ENCODE data around the gene UNC45B. TPM values are rescaled to one million over a fixed set of nuclear protein-coding genes. Genes with fewer than 3 reads are reported as not detected.

Gene UNC45B
- total RNA-seq, 1 experiment from 2014 or later: 0.22 TPM

DNA sequence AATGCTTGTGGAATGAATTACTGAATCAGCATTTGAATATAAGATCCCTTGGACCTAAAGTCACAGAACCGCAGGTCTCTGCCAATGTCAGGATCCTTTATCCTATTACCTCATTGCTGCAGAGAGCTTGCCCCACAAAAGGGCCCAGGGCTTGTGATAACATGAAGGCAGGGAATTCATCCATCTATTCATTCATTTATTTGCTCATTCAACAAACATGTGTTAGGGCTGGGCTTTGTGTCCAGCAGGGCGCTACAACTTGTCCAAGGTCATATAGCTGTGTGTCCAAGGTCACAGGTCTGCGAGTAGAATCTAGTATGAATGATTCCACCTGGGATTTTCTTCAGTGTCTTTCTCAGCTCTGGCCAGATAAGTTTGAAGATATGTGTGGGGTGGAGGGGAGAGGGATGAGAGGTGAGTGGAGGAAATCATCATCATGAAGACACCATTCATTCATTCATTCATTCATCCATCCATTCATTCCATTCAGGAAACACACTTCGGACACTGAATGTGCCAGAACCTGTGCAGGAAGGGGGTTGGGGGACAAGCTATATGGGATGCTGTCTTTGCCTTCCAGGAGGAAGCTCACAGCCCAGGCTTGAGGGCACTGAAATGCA lies 1.3 kb upstream of the UNC45B start:
- Histone ChIP-seq H3K4me2 (ENCODE audit: insufficient read depth, insufficient read length, low read length) (no peak overlapping the region), H4K8ac (replicated peaks; ENCODE audit: insufficient read length, low read depth, low read length) (no peak overlapping the region), H3K18ac (ENCODE audit: insufficient read length, low read depth, low read length) (no peak overlapping the region), H2BK5ac (ENCODE audit: insufficient read length, low read length) (no peak overlapping the region), H4K91ac (ENCODE audit: insufficient read length, low read depth, low read length) (no peak overlapping the region), H4K20me1 (ENCODE audit: control insufficient read depth, insufficient read depth, insufficient read length) (no peaks in the 10 kb centered on the region), H3K27me3 (ENCODE audit: insufficient read depth, low read length) (no peaks in the 10 kb centered on the region), H2BK12ac (ENCODE audit: insufficient read length, low read depth, low read length) (no peak overlapping the region), H3T11ph (ENCODE audit: low read length) (no peak overlapping the region), H2BK15ac (ENCODE audit: low read depth, low read length) (no peak overlapping the region), H3K27ac (ENCODE audit: insufficient read length, low read depth, low read length) (no peak overlapping the region), H3K79me1 (ENCODE audit: insufficient read depth, low read depth, low read length, poor library complexity, severe bottlenecking) (no peaks in the 10 kb centered on the region), H2BK120ac (ENCODE audit: low read depth, low read length, poor library complexity, severe bottlenecking) (no peak overlapping the region), H2AFZ (ENCODE audit: low read length) (no peak overlapping the region), H3K9me3 (ENCODE audit: control insufficient read depth, low read depth, low read length) (no peaks in the 10 kb centered on the region), H3K14ac (ENCODE audit: insufficient read depth, low read length) (no peak overlapping the region), H3K56ac (ENCODE audit: insufficient read length, low read depth, low read length) (no peak overlapping the region), H2BK20ac (ENCODE audit: low read depth, low read length, poor library complexity, severe bottlenecking) (no peak overlapping the region), H4K5ac (ENCODE audit: insufficient read length, low read depth, low read length) (no peak overlapping the region), H3K79me2 (ENCODE audit: insufficient read depth, low read length) (peaks cover 4% of the 10 kb centered on the region; the same call in 1 of the 2 replicates), H3K23me2 (ENCODE audit: insufficient read length, low read depth, low read length, poor library complexity, severe bottlenecking) (no peaks in the 10 kb centered on the region), H3K23ac (ENCODE audit: insufficient read length, low read depth, low read length) (no peak overlapping the region), H2AK5ac (ENCODE audit: insufficient read length, low read length) (no peak overlapping the region), H3K4me1 (ENCODE audit: insufficient read depth, low read length) (no peaks in the 10 kb centered on the region), H3K9ac (ENCODE audit: extremely low read depth, insufficient read length, low read length) (no peak overlapping the region), H3K4ac (ENCODE audit: low read depth, low read length) (no peak overlapping the region)
- H3K9me3 Mint-ChIP-seq: no peaks in the 10 kb centered on the region; a peak in 1 of 5 replicates
- DNase-seq: no peak
- WGBS (ENCODE audit: extremely low coverage, insufficient read length, low lambda C conversion rate): no CpG with 5 or more reads among the region's 4 CpGs
- TF ChIP-seq, protein P1, sequence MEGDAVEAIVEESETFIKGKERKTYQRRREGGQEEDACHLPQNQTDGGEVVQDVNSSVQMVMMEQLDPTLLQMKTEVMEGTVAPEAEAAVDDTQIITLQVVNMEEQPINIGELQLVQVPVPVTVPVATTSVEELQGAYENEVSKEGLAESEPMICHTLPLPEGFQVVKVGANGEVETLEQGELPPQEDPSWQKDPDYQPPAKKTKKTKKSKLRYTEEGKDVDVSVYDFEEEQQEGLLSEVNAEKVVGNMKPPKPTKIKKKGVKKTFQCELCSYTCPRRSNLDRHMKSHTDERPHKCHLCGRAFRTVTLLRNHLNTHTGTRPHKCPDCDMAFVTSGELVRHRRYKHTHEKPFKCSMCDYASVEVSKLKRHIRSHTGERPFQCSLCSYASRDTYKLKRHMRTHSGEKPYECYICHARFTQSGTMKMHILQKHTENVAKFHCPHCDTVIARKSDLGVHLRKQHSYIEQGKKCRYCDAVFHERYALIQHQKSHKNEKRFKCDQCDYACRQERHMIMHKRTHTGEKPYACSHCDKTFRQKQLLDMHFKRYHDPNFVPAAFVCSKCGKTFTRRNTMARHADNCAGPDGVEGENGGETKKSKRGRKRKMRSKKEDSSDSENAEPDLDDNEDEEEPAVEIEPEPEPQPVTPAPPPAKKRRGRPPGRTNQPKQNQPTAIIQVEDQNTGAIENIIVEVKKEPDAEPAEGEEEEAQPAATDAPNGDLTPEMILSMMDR (conservative IDR thresholded peaks at IDR 0.05): no peak
- H3K27ac Mint-ChIP-seq: peak overlapping the region in 1 of 3 experiments; percentile 67; a peak in 1 of 7 replicates
- H3K27me3 Mint-ChIP-seq (ENCODE audit: low read depth): peaks cover 4% of the 10 kb centered on the region
- H3K36me3 Mint-ChIP-seq (ENCODE audit: insufficient read depth in 1 of 3, low read depth in 3 of 3): no peaks in the 10 kb centered on the region; a peak in 1 of 7 replicates
- no peak overlapping the region for H3K4me3 Mint-ChIP-seq
- H3K4me1 Mint-ChIP-seq: peaks cover 8 to 22% of the 10 kb centered on the region in 2 experiments

Measured in H9 (cell line).